GM19238 (cell line): ENCODE results near the gene ATG4B.
"Not testable (repeated sequence)": the region's sequence is repeated elsewhere in the genome, so short reads cannot be mapped to it uniquely, and the experiment has no call there.

Source experiments
- DNase-seq: peaks from one replicate; pipeline ENCODE4 v3.0.0; 2011; ENCODE audit warnings: low spot score; ENCODE audit not compliant: insufficient read length

The ATG4B gene

GRCh38 chr2:241660593-241661213, 23.2 kb downstream of the ATG4B start:
- DNase-seq: no peak

GRCh38 chr2:241662731-241663130, 25.2 kb downstream of the ATG4B start:
- not testable (repeated sequence) for DNase-seq

- no peak for DNase-seq
Measured at GRCh38 chr2:241665731-241666440, 28.4 kb downstream of the ATG4B start.

- DNase-seq: no peak
Measured at GRCh38 chr2:241666627-241667400, 29.3 kb downstream of the ATG4B start.

GRCh38 chr2:241668354-241668753, 30.9 kb downstream of the ATG4B start:
- DNase-seq: no peak

GRCh38 chr2:241668839-241669238, 31.3 kb downstream of the ATG4B start:
- no peak for DNase-seq

GRCh38 chr2:241670333-241671110, 33.0 kb downstream of the ATG4B start:
- DNase-seq: no peak

- DNase-seq: no peak
Measured at GRCh38 chr2:241671457-241672240, 34.2 kb downstream of the ATG4B start.

GRCh38 chr2:241672243-241673188, 35.0 kb downstream of the ATG4B start:
- no peak for DNase-seq

- DNase-seq: no peak
Measured at GRCh38 chr2:241673189-241673663, 35.7 kb downstream of the ATG4B start.

- no peak for DNase-seq
Measured at GRCh38 chr2:241673797-241674725, 36.6 kb downstream of the ATG4B start.

GRCh38 chr2:241675885-241676284, 38.4 kb downstream of the ATG4B start:
- no peak for DNase-seq

GRCh38 chr2:241676665-241677064, 39.2 kb downstream of the ATG4B start:
- no peak for DNase-seq

- no peak for DNase-seq
Measured at GRCh38 chr2:241677392-241677791, 39.9 kb downstream of the ATG4B start.

- no peak for DNase-seq
Measured at GRCh38 chr2:241678307-241678706, 40.8 kb downstream of the ATG4B start.

- DNase-seq: no peak
Measured at GRCh38 chr2:241678784-241679540, 41.5 kb downstream of the ATG4B start.

GRCh38 chr2:241680044-241680443, 42.6 kb downstream of the ATG4B start:
- no peak for DNase-seq
